ENCODE results near the gene SFTPA1.
"Not testable (repeated sequence)": the region's sequence is repeated elsewhere in the genome, so short reads cannot be mapped to it uniquely, and the experiment has no call there.

The SFTPA1 gene

GRCh38 chr10:79582096-79582495 is 28.6 kb upstream of the SFTPA1 start:
- Histone ChIP-seq H3K27me3 (replicated peaks; ENCODE audit: insufficient read depth, low read length) (no peaks in the 10 kb centered on the region), H3F3A (ENCODE audit: insufficient read depth, low read length) (no peaks in the 10 kb centered on the region)

GRCh38 chr10:79582954-79583353 is 27.8 kb upstream of the SFTPA1 start:
- H3F3A ChIP-seq (ENCODE audit: insufficient read depth, low read length); H3K9me2 ChIP-seq (replicated peaks; ENCODE audit: insufficient read depth, low read length); H3K27me3 ChIP-seq (replicated peaks; ENCODE audit: insufficient read depth, low read length); H3K27ac ChIP-seq (ENCODE audit: low read length); H3K4me1 ChIP-seq (ENCODE audit: low read length); H2AFZ ChIP-seq (ENCODE audit: low read length); H4K20me1 ChIP-seq (ENCODE audit: insufficient read depth, low read length); H3K9me3 ChIP-seq (replicated peaks; ENCODE audit: insufficient read depth, low read length); H3K36me3 ChIP-seq (replicated peaks; ENCODE audit: insufficient read depth, low read length); DNase-seq; H3K9ac ChIP-seq (ENCODE audit: low read length); H3K4me3 ChIP-seq (ENCODE audit: low read length); H3K4me2 ChIP-seq (ENCODE audit: low read depth, low read length); H3K79me2 ChIP-seq (ENCODE audit: low read length): not testable (repeated sequence)

More at GRCh38 chr10:79582096-79582495, 28.6 kb upstream of the SFTPA1 start:
- H3K27ac ChIP-seq (ENCODE audit: low read length): no peak overlapping the region
- H3K4me3 ChIP-seq (ENCODE audit: low read length): no peak overlapping the region
- no peaks in the 10 kb centered on the region for H3K79me2 ChIP-seq (ENCODE audit: low read length)
- no peaks in the 10 kb centered on the region for H3K4me1 ChIP-seq (ENCODE audit: low read length)
- TF ChIP-seq EZH2 (optimal IDR thresholded peaks at IDR 0.05; ENCODE audit: low read depth, low read length) (no peak), CTCF (IDR thresholded peaks at IDR 0.05; ENCODE audit: low read length) (no peak), EZH2phosphoT487 (IDR thresholded peaks at IDR 0.05; ENCODE audit: low read length) (no peak)
- H3K9me2 ChIP-seq (replicated peaks; ENCODE audit: insufficient read depth, low read length): no peaks in the 10 kb centered on the region
- no peak overlapping the region for H3K9ac ChIP-seq (ENCODE audit: low read length)
- H3K9me3 ChIP-seq (replicated peaks; ENCODE audit: insufficient read depth, low read length): no peaks in the 10 kb centered on the region
- DNase-seq: no peak
- H3K36me3 ChIP-seq (replicated peaks; ENCODE audit: insufficient read depth, low read length): no peaks in the 10 kb centered on the region
- H2AFZ ChIP-seq (ENCODE audit: low read length): no peak overlapping the region
- H3K4me2 ChIP-seq (ENCODE audit: low read depth, low read length): no peak overlapping the region
- H4K20me1 ChIP-seq (ENCODE audit: insufficient read depth, low read length): no peaks in the 10 kb centered on the region

GRCh38 chr10:79583488-79584024 is 27.2 kb upstream of the SFTPA1 start:
- Histone ChIP-seq H3F3A (ENCODE audit: insufficient read depth, low read length) (no peaks in the 10 kb centered on the region), H3K9ac (ENCODE audit: low read length) (no peak overlapping the region), H4K20me1 (ENCODE audit: insufficient read depth, low read length) (no peaks in the 10 kb centered on the region), H3K79me2 (ENCODE audit: low read length) (no peaks in the 10 kb centered on the region), H2AFZ (ENCODE audit: low read length) (no peak overlapping the region), H3K4me2 (ENCODE audit: low read depth, low read length) (no peak overlapping the region), H3K9me2 (replicated peaks; ENCODE audit: insufficient read depth, low read length) (no peaks in the 10 kb centered on the region), H3K27me3 (replicated peaks; ENCODE audit: insufficient read depth, low read length) (no peaks in the 10 kb centered on the region), H3K27ac (ENCODE audit: low read length) (no peak overlapping the region), H3K9me3 (replicated peaks; ENCODE audit: insufficient read depth, low read length) (no peaks in the 10 kb centered on the region), H3K4me1 (ENCODE audit: low read length) (no peaks in the 10 kb centered on the region), H3K4me3 (ENCODE audit: low read length) (no peak overlapping the region), H3K36me3 (replicated peaks; ENCODE audit: insufficient read depth, low read length) (no peaks in the 10 kb centered on the region)
- DNase-seq: no peak
- TF ChIP-seq CTCF (IDR thresholded peaks at IDR 0.05; ENCODE audit: low read length) (no peak), EZH2phosphoT487 (IDR thresholded peaks at IDR 0.05; ENCODE audit: low read length) (no peak), EZH2 (optimal IDR thresholded peaks at IDR 0.05; ENCODE audit: low read depth, low read length) (no peak)

GRCh38 chr10:79585870-79586527 is 24.7 kb upstream of the SFTPA1 start:
- no peaks in the 10 kb centered on the region for H4K20me1 ChIP-seq (ENCODE audit: insufficient read depth, low read length)
- H2AFZ ChIP-seq (ENCODE audit: low read length): no peak overlapping the region
- no peak overlapping the region for H3K27ac ChIP-seq (ENCODE audit: low read length)
- DNase-seq: no peak
- no peaks in the 10 kb centered on the region for H3F3A ChIP-seq (ENCODE audit: insufficient read depth, low read length)
- no peaks in the 10 kb centered on the region for H3K9me2 ChIP-seq (replicated peaks; ENCODE audit: insufficient read depth, low read length)
- H3K9me3 ChIP-seq (replicated peaks; ENCODE audit: insufficient read depth, low read length): no peaks in the 10 kb centered on the region
- no peaks in the 10 kb centered on the region for H3K27me3 ChIP-seq (replicated peaks; ENCODE audit: insufficient read depth, low read length)
- TF ChIP-seq CTCF (IDR thresholded peaks at IDR 0.05; ENCODE audit: low read length) (no peak), EZH2phosphoT487 (IDR thresholded peaks at IDR 0.05; ENCODE audit: low read length) (no peak), EZH2 (optimal IDR thresholded peaks at IDR 0.05; ENCODE audit: low read depth, low read length) (no peak)
- H3K9ac ChIP-seq (ENCODE audit: low read length): no peak overlapping the region
- no peak overlapping the region for H3K4me3 ChIP-seq (ENCODE audit: low read length)
- no peak overlapping the region for H3K4me2 ChIP-seq (ENCODE audit: low read depth, low read length)
- no peaks in the 10 kb centered on the region for H3K36me3 ChIP-seq (replicated peaks; ENCODE audit: insufficient read depth, low read length)
- H3K79me2 ChIP-seq (ENCODE audit: low read length): no peaks in the 10 kb centered on the region
- no peaks in the 10 kb centered on the region for H3K4me1 ChIP-seq (ENCODE audit: low read length)
